GM21526 (cell line): ENCODE measurements around the gene RAD51B.
"Not testable (repeated sequence)": the region's sequence is repeated elsewhere in the genome, so short reads cannot be mapped to it uniquely, and the experiment has no call there.

Experiments
- ATAC-seq: cut with Tn5 transposase; IDR thresholded peaks from one replicate; pipeline ENCODE4 v1.9.1; 2021; ENCODE audit warnings: moderate library complexity; ENCODE audit not compliant: unreplicated experiment, low FRiP score

RAD51B gene

GRCh38 chr14:68281497-68281896 is 461.9 kb downstream of the RAD51B start:
- ATAC-seq = no peak

- ATAC-seq = peak; percentile 13
These were observed 463.1 kb downstream of the RAD51B start for GRCh38 chr14:68282479-68283377.

GRCh38 chr14:68283378-68284123 is 464.0 kb downstream of the RAD51B start:
- ATAC-seq = peak; percentile 31

GRCh38 chr14:68284333-68284732 is 464.8 kb downstream of the RAD51B start:
- no peak for ATAC-seq

GRCh38 chr14:68284834-68285233 is 465.3 kb downstream of the RAD51B start:
- no peak for ATAC-seq

- no peak for ATAC-seq
These were observed 466.0 kb downstream of the RAD51B start for GRCh38 chr14:68285421-68286179.

- no peak for ATAC-seq
These were observed 467.1 kb downstream of the RAD51B start for GRCh38 chr14:68286667-68287066.

- not testable (repeated sequence) for ATAC-seq
These were observed 469.9 kb downstream of the RAD51B start for GRCh38 chr14:68289452-68289851.

- ATAC-seq = no peak
These were observed 472.2 kb downstream of the RAD51B start for GRCh38 chr14:68291820-68292219.

- no peak for ATAC-seq
These were observed 473.0 kb downstream of the RAD51B start for GRCh38 chr14:68292441-68293215.

- no peak for ATAC-seq
These were observed 473.8 kb downstream of the RAD51B start for GRCh38 chr14:68293404-68293803.

- no peak for ATAC-seq
These were observed 475.8 kb downstream of the RAD51B start for GRCh38 chr14:68295316-68295816.

- ATAC-seq = no peak
These were observed 477.5 kb downstream of the RAD51B start for GRCh38 chr14:68297039-68297438.

GRCh38 chr14:68297876-68298468 is 478.4 kb downstream of the RAD51B start:
- ATAC-seq = no peak

- no peak for ATAC-seq
These were observed 481.0 kb downstream of the RAD51B start for GRCh38 chr14:68300608-68301007.

GRCh38 chr14:68301219-68301618 is 481.6 kb downstream of the RAD51B start:
- no peak for ATAC-seq

- ATAC-seq = not testable (repeated sequence)
These were observed 483.4 kb downstream of the RAD51B start for GRCh38 chr14:68302938-68303337.

GRCh38 chr14:68305738-68306137 is 486.2 kb downstream of the RAD51B start:
- no peak for ATAC-seq

GRCh38 chr14:68306265-68306933 is 486.8 kb downstream of the RAD51B start:
- peak; percentile 48 for ATAC-seq
